Stimulated activated CD4-positive, alpha-beta T cell treated with anti-CD3 and anti-CD28 coated beads, Interleukin-2, amount 100 ng/mL, for 48 hours (primary cell): ENCODE measurements around the gene TMSB4X.
"Not testable (repeated sequence)": the region's sequence is repeated elsewhere in the genome, so short reads cannot be mapped to it uniquely, and the experiment has no call there.

Experiments used
- DNase-seq, 2 donors: peaks; one replicate each; pipeline ENCODE4 v3.0.0-alpha.2; 2020

Gene TMSB4X

DNA sequence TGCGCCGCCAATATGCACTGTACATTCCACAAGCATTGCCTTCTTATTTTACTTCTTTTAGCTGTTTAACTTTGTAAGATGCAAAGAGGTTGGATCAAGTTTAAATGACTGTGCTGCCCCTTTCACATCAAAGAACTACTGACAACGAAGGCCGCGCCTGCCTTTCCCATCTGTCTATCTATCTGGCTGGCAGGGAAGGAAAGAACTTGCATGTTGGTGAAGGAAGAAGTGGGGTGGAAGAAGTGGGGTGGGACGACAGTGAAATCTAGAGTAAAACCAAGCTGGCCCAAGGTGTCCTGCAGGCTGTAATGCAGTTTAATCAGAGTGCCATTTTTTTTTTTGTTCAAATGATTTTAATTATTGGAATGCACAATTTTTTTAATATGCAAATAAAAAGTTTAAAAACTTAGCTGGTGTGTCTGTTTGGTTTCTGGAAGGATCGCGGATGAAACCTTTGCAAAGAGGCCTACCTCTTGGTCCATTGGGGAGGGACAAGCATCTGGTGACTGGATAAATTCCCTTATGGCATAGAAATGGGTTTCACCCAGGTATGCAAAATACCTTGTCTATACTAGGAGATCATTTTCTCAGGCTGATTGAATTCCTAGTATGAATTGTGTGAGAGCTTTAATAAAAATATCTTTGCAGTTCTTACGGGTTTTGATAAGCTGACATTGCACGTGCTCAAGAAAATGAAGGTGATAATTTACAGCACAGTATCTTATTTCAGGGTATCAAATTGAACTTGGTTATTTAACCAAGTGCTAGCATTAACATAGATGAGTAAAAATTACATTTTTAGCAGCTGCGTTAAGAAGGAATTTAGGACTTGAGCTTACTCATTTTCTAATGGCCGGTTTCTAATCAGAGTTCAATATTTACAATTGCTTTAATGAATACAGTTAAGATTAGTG lies 2.2 kb downstream of the TMSB4X start:
- not testable (repeated sequence) for DNase-seq

GRCh38 chrX:12977761-12978204 lies 2.9 kb downstream of the TMSB4X start:
- no peak for DNase-seq

DNA sequence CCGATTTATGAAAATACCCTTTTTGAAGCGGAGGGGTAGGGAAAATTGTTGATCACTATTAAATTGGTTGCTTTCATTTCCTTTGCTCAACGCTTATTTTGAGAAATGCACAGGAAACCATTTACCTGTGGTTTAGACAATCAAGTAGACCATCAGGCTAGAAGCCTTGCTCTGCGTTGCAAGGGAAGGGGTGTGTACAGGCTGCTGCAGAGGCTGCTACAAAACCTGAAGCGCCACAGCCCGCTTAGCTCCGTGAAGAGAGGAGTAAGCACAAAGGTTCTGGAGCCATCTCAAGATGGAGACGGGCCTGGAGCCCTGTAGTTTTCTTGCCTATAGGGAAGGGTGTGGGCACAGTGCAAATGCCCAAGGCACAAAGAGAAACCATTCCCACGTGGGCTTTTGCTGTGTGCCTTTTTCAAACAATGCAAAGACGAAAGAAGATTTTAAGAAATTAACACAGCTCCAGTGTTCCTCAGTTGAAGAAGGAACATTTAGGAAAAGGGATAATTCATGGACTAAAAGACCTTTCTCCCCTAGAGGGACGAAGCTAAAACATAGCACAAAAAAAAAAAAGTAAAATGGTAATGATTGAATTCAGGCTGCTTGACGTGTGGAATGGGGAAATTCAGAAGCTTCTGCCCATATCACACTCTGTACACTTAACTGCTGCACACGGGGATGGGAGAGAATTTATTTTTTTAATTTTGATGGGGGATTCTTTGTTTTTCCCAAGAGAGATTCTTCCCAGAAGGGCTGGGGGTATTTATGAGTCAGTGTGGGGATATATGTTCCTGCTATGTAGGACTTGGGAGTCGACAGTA lies 3.5 kb downstream of the TMSB4X start:
- peak in 1 of 2 donors; percentile 40 for DNase-seq

GRCh38 chrX:12979026-12979607 lies 4.2 kb downstream of the TMSB4X start:
- DNase-seq: no peak

DNA sequence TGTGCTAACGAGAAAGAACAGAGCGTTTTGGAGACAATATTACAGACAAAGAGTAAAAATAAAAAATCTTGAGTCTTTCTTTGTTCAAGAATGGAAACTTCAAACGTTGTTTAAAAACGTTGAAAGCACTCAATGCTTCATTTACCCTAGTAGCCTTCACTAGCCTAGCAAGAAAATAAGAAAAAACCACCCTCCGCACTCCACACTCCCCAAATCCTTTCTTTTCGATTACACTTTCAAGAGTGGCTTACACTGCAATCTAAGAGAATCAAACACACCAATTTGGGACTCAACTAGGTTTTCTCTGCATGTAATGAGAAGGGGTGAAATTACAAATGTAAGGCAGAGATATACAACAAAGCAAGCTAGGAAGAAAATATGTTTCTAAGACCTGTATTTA lies 4.7 kb downstream of the TMSB4X start:
- no peak for DNase-seq

GRCh38 chrX:12980039-12980438 lies 5.1 kb downstream of the TMSB4X start:
- DNase-seq: not testable (repeated sequence)

DNA sequence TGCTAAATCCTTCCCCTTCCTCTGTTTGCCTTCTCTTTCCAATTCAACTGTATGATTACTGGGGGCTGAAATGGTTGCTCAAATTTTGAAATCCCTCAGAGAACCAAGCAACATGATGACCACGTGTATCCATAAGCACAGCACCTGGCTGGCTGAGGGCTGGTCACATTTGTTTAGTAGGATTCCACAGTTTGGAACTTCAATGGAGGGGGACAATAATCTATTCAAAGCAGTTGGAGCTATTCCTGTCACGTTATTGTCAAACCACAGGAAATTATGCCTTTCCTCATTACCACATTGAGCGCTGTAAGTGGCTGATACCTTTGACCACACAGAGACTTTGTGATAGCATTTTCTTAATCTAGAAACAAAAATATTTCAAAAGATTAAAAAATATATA lies 7.0 kb downstream of the TMSB4X start:
- no peak for DNase-seq

- peak in 1 of 2 donors; percentile 49 for DNase-seq
Observed at GRCh38 chrX:12984603-12985319, 9.9 kb downstream of the TMSB4X start.

GRCh38 chrX:12985331-12985730 lies 10.4 kb downstream of the TMSB4X start:
- DNase-seq: no peak

DNA sequence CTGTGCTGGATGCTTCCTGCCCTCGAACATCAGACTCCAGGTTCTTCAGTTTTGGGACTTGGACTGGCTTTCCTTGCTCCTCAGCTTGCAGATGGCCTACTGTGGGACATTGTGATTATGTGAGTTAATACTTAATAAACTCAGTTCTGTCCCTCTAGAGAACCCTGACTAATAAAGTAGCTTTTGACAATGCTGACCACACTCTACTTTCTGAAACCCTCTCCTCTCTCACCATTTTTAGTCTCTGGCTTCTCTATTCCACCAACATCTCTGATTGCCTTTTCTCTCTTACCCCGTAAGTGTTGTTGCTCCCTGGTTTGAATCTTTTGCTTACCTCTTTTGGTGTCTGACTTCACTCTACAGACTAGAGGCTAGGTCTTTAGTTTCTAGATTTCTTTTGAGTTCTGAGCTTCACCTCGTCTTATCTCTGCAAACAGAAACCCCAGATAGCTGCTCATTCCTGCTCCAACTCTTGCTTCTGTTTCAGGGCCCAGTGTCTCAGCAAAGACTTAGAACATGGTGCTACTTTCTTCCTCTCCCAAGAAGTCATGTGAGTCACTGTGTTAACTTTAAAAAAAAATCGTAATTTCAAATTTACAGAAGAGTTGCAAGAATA lies 11.4 kb downstream of the TMSB4X start:
- no peak for DNase-seq

DNA sequence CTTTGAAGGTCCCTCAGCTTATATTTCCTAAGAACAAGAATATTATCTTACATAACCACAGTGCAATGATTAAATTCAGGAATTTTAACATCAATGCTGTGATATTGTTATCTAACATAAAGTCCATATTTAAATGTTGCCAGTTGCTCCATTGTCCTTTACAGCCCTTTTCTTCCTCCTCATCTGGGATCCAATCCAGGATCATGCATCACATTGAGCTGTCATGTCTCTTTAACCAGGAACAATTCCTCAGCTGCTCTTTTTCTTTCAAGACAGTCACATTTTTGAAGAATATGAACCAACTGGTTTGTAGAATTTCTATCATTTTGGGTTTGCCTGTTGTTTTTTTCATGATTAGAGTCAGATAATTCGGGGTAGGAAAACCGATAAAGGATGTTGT lies 12.0 kb downstream of the TMSB4X start:
- DNase-seq: no peak

- DNase-seq: no peak
Observed at GRCh38 chrX:12987340-12987739, 12.4 kb downstream of the TMSB4X start.

GRCh38 chrX:12987900-12988594 lies 13.1 kb downstream of the TMSB4X start:
- no peak for DNase-seq

GRCh38 chrX:12988797-12989196 lies 13.9 kb downstream of the TMSB4X start:
- DNase-seq: no peak

- DNase-seq: no peak
Observed at GRCh38 chrX:12989461-12989860, 14.6 kb downstream of the TMSB4X start.

DNA sequence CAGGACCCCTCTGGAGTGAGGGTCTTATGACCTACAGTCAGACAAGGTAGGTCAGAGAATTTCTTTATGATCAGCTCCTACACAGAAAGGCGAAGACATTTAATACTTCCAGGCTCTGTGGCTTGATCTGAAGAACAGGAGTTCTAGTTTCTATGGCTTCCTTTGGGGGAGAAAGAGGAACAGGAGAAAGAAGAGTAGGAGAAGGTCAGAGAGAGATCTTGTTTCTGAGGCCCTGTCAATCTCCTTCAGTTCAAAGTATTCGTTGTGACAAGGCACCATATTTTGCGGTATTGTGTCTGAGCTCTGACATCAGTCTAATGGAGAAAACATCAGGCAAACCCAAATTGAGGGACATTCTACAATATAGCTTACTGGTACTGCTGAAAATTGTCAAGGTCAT lies 16.7 kb downstream of the TMSB4X start:
- DNase-seq: no peak

- DNase-seq: no peak
Observed at GRCh38 chrX:12992544-12993118, 17.7 kb downstream of the TMSB4X start.

DNA sequence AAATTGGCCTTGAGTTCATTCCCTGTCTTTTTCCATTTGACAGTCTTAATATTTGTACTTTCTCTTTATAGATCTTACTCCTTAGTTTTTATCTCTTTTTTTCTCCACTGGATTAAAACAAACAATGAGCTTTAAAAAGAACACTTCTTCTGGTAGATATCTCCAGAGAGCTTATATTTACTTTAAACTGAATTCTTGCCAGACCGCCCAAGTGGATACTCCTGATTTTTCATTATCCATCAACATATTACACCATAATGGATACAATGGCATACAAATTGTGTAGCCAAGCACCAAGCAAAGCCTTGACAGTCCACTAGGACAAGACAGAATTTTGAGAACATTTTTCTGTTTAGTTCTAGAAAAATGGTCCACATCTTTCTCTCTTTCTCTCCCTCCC lies 18.9 kb downstream of the TMSB4X start:
- DNase-seq: no peak

DNA sequence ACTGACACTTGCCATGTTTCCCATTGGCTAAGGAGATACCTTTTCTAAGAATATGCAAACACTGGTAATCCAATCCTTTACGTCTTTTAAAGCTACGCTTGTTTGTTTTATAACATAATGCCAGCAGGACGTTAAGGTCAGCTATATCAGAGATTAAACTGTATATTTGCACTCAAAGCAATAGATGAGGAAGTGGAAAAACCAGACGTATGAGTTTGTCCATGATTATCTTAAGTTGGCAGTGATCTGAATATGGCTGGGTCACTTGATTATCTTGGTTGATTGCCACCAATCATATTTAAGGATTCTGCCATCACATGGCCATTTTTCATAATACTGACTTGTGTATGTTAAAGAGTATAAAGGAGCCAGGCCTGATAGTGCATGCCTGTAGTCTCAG lies 19.4 kb downstream of the TMSB4X start:
- DNase-seq: no peak

DNA sequence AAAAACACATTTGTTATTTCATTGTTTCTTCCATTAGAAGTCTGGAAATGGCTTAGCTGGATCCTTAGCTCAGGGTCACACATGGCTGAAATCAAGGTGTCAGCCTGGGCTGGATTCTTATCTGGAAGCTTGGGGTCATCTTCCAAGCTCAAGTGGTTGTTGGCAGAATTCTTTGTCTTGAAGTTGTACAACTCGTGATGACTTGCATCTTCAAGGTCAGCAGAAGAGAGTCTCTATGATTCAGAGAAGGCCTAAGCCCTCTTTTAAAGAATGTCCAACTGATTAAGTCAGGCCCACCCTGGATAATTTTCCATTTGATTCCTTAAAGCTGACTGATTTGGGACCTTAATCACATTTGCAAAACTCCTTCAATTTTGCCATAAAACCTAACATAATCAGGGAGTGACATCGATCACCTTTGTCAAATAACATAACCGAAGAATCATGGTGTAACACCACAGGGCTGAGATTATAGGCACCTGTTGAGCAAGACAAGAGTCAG lies 22.1 kb downstream of the TMSB4X start:
- DNase-seq: no peak
